ENCODE results near the gene DDX41. TPM values are rescaled to one million over a fixed set of nuclear protein-coding genes. Genes with fewer than 3 reads are reported as not detected.

DDX41 gene
- total and polyA plus RNA-seq, 2 donors (not counting 3 experiments of a cell fraction or from before 2014, with no cell fraction given) = 103 to 118 TPM

DNA sequence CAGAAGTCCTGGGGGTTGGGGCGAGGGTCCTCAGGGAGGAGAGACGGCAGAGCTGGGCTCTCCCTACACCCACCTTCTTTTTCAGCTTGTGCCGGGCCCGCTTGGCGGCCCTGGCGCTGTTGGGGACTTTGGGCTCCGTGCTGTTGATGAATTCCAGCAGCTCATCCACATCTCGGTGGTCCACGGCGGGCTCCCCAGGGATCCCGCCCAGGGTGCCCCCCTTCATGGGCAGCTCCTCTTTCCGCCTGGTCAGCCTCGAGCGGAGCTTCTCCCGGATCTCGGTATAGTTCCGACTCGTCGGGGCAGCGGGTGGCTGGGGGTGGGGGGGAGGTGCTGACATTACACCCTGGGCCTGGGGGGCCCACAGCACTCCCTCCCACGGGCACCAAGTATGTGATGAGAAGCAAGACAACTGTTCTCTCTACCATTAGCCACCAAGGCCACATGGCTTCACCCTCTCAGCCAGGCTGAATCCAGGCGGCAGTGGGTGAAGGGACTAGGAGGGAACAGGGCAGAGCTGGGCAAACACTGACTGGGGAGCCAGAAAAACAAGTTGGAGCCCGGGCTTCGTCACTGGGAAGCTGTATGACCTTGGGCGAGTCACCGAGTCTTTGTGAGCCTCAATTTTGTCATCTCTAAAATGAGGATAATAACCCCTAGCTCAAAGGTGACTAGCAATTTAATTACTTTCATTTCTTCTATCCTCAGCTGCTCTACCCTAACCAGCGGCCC, 14.6 kb upstream of the DDX41 start:
- ChIA-PET CTCF (no interaction called here), POLR2A (interaction anchor here (0.6 kb wide), 1 partner anchor 15 kb away, joined by 6 read pairs; no protein-coding TSS in a partner anchor)
- intact Hi-C loops (cut with micrococcal nuclease) (no loop called here), dilution Hi-C loops (cut with MboI; ENCODE audit: extremely low pct_ligation_motif_present, low sequenced_read_pairs) (no loop called here)
- no peak overlapping the region for H2AFZ ChIP-seq (ENCODE audit: low read depth, low read length)
- H3K4me1 ChIP-seq (ENCODE audit: control insufficient read depth, extremely low read depth, insufficient read depth, low read length) = no peaks in the 10 kb centered on the region
- FAIRE-seq (no peak), DNase-seq (ENCODE audit: low read depth, low spot score) (no peak)
- no TSS peak for BruUV-seq (replicated peaks)
- no peak overlapping the region for H3K4me2 ChIP-seq (ENCODE audit: insufficient read depth, low read length)
- no peaks in the 10 kb centered on the region for H3K9me1 ChIP-seq (replicated peaks; ENCODE audit: control insufficient read depth, extremely low read depth, insufficient read depth, low read length)
- H3K36me3 ChIP-seq (ENCODE audit: control insufficient read depth in 2 of 2, extremely low read depth in 1 of 2, insufficient read depth in 2 of 2, low read length in 2 of 2) = peaks cover 12 to 59% of the 10 kb centered on the region in 2 experiments
- no peaks in the 10 kb centered on the region for H3K27me3 ChIP-seq (ENCODE audit: control insufficient read depth in 2 of 2, insufficient read depth in 2 of 2, low read length in 2 of 2)
- no peak overlapping the region for H3K4me3 ChIP-seq (replicated peaks in 1 of 3; ENCODE audit: insufficient read depth in 1 of 3, low read depth in 1 of 3, low read length in 3 of 3)
- no peaks in the 10 kb centered on the region for H4K20me1 ChIP-seq (replicated peaks; ENCODE audit: control insufficient read depth, extremely low read depth, insufficient read depth, low read length)
- TF ChIP-seq POLR2A (IDR thresholded peaks at IDR 0.05; ENCODE audit: low read depth, low read length) (no peak), GATA2 (IDR thresholded peaks at IDR 0.05; ENCODE audit: insufficient read depth, insufficient read length, low read depth, low read length) (no peak), POLR2AphosphoS5 (IDR thresholded peaks at IDR 0.05; ENCODE audit: insufficient read depth, low read depth, low read length) (no peak), JUN (IDR thresholded peaks at IDR 0.05; ENCODE audit: borderline replicate concordance, insufficient read depth, insufficient read length, low read depth) (no peak), EZH2 (IDR thresholded peaks at IDR 0.05; ENCODE audit: borderline replicate concordance, low read depth, low read length, severe bottlenecking) (no peak), FOS (IDR thresholded peaks at IDR 0.05; ENCODE audit: borderline replicate concordance, insufficient read depth, low read length) (no peak), MYC (IDR thresholded peaks at IDR 0.05; ENCODE audit: low read depth, low read length) (no peak)
- TF ChIP-seq, protein P1, sequence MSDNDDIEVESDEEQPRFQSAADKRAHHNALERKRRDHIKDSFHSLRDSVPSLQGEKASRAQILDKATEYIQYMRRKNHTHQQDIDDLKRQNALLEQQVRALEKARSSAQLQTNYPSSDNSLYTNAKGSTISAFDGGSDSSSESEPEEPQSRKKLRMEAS (IDR thresholded peaks at IDR 0.05; ENCODE audit: insufficient read depth, insufficient read length) = no peak
- TF ChIP-seq, protein P2, sequence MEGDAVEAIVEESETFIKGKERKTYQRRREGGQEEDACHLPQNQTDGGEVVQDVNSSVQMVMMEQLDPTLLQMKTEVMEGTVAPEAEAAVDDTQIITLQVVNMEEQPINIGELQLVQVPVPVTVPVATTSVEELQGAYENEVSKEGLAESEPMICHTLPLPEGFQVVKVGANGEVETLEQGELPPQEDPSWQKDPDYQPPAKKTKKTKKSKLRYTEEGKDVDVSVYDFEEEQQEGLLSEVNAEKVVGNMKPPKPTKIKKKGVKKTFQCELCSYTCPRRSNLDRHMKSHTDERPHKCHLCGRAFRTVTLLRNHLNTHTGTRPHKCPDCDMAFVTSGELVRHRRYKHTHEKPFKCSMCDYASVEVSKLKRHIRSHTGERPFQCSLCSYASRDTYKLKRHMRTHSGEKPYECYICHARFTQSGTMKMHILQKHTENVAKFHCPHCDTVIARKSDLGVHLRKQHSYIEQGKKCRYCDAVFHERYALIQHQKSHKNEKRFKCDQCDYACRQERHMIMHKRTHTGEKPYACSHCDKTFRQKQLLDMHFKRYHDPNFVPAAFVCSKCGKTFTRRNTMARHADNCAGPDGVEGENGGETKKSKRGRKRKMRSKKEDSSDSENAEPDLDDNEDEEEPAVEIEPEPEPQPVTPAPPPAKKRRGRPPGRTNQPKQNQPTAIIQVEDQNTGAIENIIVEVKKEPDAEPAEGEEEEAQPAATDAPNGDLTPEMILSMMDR (IDR thresholded peaks at IDR 0.05; ENCODE audit: extremely low read depth in 1 of 2, insufficient read depth in 1 of 2, low read depth in 1 of 2, low read length in 2 of 2) = no peak
- no peaks in the 10 kb centered on the region for H3K9me3 ChIP-seq (replicated peaks; ENCODE audit: control insufficient read depth, insufficient read depth, low read length)
- no peak overlapping the region for H3K9ac ChIP-seq (replicated peaks; ENCODE audit: extremely low read depth, insufficient read depth, low read length)
- no peaks in the 10 kb centered on the region for H3K79me2 ChIP-seq (ENCODE audit: control insufficient read depth, insufficient read depth, low read length)
- no peak overlapping the region for H3K27ac ChIP-seq (ENCODE audit: insufficient read depth, low read depth, low read length)

Measured in endothelial cell of umbilical vein (primary cell).